HepG2 (cell line): ENCODE results near the gene APC2. TPM values are rescaled to one million over a fixed set of nuclear protein-coding genes. Genes with fewer than 3 reads are reported as not detected.

ENCODE experiments used
- BRCA1 ChIP-seq: sonication (generic); formaldehyde crosslinking; IDR thresholded peaks from 2 replicates; pipeline ENCODE4 v1.4.0; 2020; ENCODE audit warnings: missing genetic modification reagents
- DNMT1 ChIP-seq: sonication (generic); formaldehyde crosslinking; IDR thresholded peaks from 2 replicates; pipeline ENCODE4 v1.5.1; 2020; ENCODE audit warnings: mild to moderate bottlenecking, missing genetic modification reagents
- EZH2 ChIP-seq: conservative IDR thresholded peaks from 2 replicates; pipeline ENCODE4 v1.6.1; 2012; ENCODE audit warnings: mild to moderate bottlenecking, low read depth, low read length, moderate library complexity
- FOXC1 ChIP-seq: sonication (generic); formaldehyde crosslinking; IDR thresholded peaks from 2 replicates; pipeline ENCODE4 v1.8.0; 2022; ENCODE audit warnings: mild to moderate bottlenecking, missing genetic modification reagents, borderline replicate concordance
- GABPB1 ChIP-seq: IDR thresholded peaks from 2 replicates; pipeline ENCODE4 v1.6.1; 2016; ENCODE audit warnings: mild to moderate bottlenecking, missing genetic modification reagents, moderate library complexity, missing compliant biosample characterization
- GATA4 ChIP-seq: sonication (generic); IDR thresholded peaks from 2 replicates; pipeline ENCODE4 v1.6.1; 2016; ENCODE audit warnings: antibody characterized with exemption, low read depth, borderline replicate concordance
- KLF12 ChIP-seq: sonication (generic); formaldehyde crosslinking; IDR thresholded peaks from 2 replicates; pipeline ENCODE4 v1.4.0; 2020; ENCODE audit warnings: missing genetic modification reagents, borderline replicate concordance
- NFIC ChIP-seq: IDR thresholded peaks from 2 replicates; pipeline ENCODE4 v1.6.1; 2012; ENCODE audit warnings: mild to moderate bottlenecking, low read length, inconsistent platforms
- PAXIP1 ChIP-seq: sonication (generic); formaldehyde crosslinking; conservative IDR thresholded peaks from 2 replicates; pipeline ENCODE4 v1.4.0; 2020; ENCODE audit warnings: mild to moderate bottlenecking, missing genetic modification reagents, moderate library complexity
- PRDM10 ChIP-seq: sonication (generic); formaldehyde crosslinking; IDR thresholded peaks from 2 replicates; pipeline ENCODE4 v1.4.0; 2020; ENCODE audit warnings: low read depth, missing genetic modification reagents
- REL ChIP-seq: sonication (generic); formaldehyde crosslinking; conservative IDR thresholded peaks from 2 replicates; pipeline ENCODE4 v1.8.0; 2022; ENCODE audit warnings: mild to moderate bottlenecking, missing genetic modification reagents, moderate library complexity
- SUZ12 ChIP-seq: fragments of 150-350 bp; IDR thresholded peaks from 2 replicates; pipeline ENCODE4 v1.6.1; 2014; ENCODE audit warnings: low read depth, low read length
- THAP11 ChIP-seq: IDR thresholded peaks from 2 replicates; pipeline ENCODE4 v1.6.1; 2016; ENCODE audit warnings: missing biosample characterization, missing genetic modification reagents
- TMF1 ChIP-seq: sonication (generic); formaldehyde crosslinking; IDR thresholded peaks from 2 replicates; pipeline ENCODE4 v1.8.1; 2022; ENCODE audit warnings: low read depth, missing genetic modification reagents
- TSC22D2 ChIP-seq: sonication (generic); formaldehyde crosslinking; IDR thresholded peaks from 2 replicates; pipeline ENCODE4 v1.5.1; 2020; ENCODE audit warnings: missing genetic modification reagents, mild to moderate bottlenecking, borderline replicate concordance
- ZBTB21 ChIP-seq: sonication (generic); formaldehyde crosslinking; IDR thresholded peaks from 2 replicates; pipeline ENCODE4 v1.4.0; 2020; ENCODE audit warnings: missing genetic modification reagents
- ZFP62 ChIP-seq: sonication (generic); formaldehyde crosslinking; IDR thresholded peaks from 2 replicates; pipeline ENCODE4 v1.4.0; 2020; ENCODE audit warnings: missing genetic modification reagents
- ZNF18 ChIP-seq: sonication (generic); formaldehyde crosslinking; IDR thresholded peaks from 2 replicates; pipeline ENCODE4 v1.8.0; 2022; ENCODE audit warnings: mild to moderate bottlenecking, missing genetic modification reagents; ENCODE audit not compliant: insufficient replicate concordance
- ZNF296 ChIP-seq: sonication (generic); formaldehyde crosslinking; conservative IDR thresholded peaks from 2 replicates; pipeline ENCODE4 v1.5.0; 2020; ENCODE audit warnings: mild to moderate bottlenecking, missing genetic modification reagents
- ZSCAN20 ChIP-seq: sonication (generic); formaldehyde crosslinking; IDR thresholded peaks from 2 replicates; pipeline ENCODE4 v1.4.0; 2020; ENCODE audit warnings: missing genetic modification reagents, mild to moderate bottlenecking, borderline replicate concordance
- polyA plus RNA-seq, 8 experiments: library from polyadenylated mRNA; depleted of rRNA in 3 of 8; stranded (reverse) in 7 of 8; unstranded in 1 of 8; fragments of >200 nt; fragmentation: Illumina TruSeq in 4 of 8; extraction: Trizol in 4 of 8; gene quantifications; 2 replicates each; pipeline versions ENCODE4 v1.2.1 to v1.2.3, GENCODE V29; 2011 to 2016; ENCODE audit warnings: low read depth in 4 of 8, missing spikeins in 1 of 8, mixed read lengths in 1 of 8; ENCODE audit not compliant: insufficient read depth in 1 of 8
- total RNA-seq, 5 experiments: library from RNA; depleted of rRNA; stranded (reverse); fragments of >200 nt; fragmentation: Illumina TruSeq; extraction: Trizol; gene quantifications; 2 replicates each; pipeline ENCODE4 v1.2.3, GENCODE V29; 2016; ENCODE audit warnings: low read depth in 1 of 5

Gene APC2
- total and polyA plus RNA-seq, 2 of the 13 experiments (the other 11 are each of a cell fraction or from before 2014, with no cell fraction given) = 0.08 to 0.22 TPM

DNA sequence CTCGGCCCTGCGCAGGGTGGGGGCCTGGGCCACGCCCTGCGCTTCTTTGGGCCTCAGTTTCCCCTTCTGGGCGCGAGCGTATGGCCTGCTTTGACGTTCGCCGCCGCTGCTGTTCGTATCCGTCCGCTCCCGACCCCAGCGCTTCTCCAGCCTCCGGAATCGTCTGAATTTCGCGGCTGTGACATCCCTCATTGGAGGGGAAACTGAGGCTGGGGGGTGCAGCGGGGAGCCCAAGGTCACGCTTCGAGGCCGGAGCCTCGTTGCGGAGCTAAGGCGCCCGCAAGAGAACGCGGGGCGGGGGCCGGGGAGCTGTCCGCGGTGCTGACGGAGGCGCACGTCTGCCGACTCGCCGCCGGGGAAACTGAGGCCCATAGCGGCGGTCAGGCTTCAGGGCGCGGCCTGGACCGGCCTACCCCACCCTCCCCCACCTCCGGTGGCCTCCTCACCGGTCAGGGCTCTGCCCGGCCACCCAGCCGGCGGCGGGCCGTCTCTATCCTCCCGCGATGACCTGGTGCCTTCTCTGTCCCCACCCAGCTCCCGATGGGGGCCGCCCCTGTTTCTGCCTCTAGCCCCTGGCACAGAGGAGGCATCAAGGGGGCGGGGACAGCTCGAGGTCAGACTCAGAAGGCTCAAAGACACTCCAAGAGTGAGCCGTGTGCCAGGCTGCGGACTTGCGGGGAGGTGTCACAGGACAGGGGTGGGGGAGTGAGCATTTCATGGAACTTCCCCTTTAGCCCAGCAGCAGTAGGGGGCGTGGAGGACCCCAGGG is 3.0 kb upstream of the APC2 start (continued):
- TF ChIP-seq PRDM10 (CRISPR knock-in tag) = no peak
- no peak for TF ChIP-seq PAXIP1 (CRISPR knock-in tag)
- no peak for TF ChIP-seq ZNF296 (CRISPR knock-in tag)
- TF ChIP-seq TSC22D2 (CRISPR knock-in tag) = no peak
- no peak for TF ChIP-seq SUZ12
- peak; percentile 66; the same call in 1 of the 2 replicates for TF ChIP-seq REL (CRISPR knock-in tag)
- TF ChIP-seq ZNF18 = no peak
- TF ChIP-seq BRCA1 = no peak
- 0 out of 2 replicates have a peak, but pooled peaks have one; percentile 39 for TF ChIP-seq EZH2
- no peak for TF ChIP-seq NFIC
- no peak for TF ChIP-seq DNMT1 (CRISPR knock-in tag)
- no peak for TF ChIP-seq ZBTB21 (CRISPR knock-in tag)
- peak; percentile 40; the same call in 1 of the 2 replicates for TF ChIP-seq THAP11 (CRISPR knock-in tag)
- TF ChIP-seq GABPB1 (CRISPR knock-in tag) = peak; percentile 40; the same call in 1 of the 2 replicates
- no peak for TF ChIP-seq TMF1 (CRISPR knock-in tag)
- TF ChIP-seq ZSCAN20 (CRISPR knock-in tag) = no peak
- no peak for TF ChIP-seq ZFP62 (CRISPR knock-in tag)
- TF ChIP-seq KLF12 (CRISPR knock-in tag) = no peak; the same call in 1 of the 2 replicates
- 0 out of 2 replicates have a peak, but pooled peaks have one; percentile 47 for TF ChIP-seq FOXC1
- no peak for TF ChIP-seq GATA4
